Measurements from ENCODE around the gene DRC7. TPM values are rescaled to one million over a fixed set of nuclear protein-coding genes. Genes with fewer than 3 reads are reported as not detected.

Gene DRC7
- total and polyA plus RNA-seq, 2 donors from 2014 or later: 1.8 to 3.2 TPM

GRCh38 chr16:57725151-57725550 is 30.5 kb downstream of the DRC7 start:
- FAIRE-seq (no peak), DNase-seq (no peak)
- Histone ChIP-seq H3K9ac (ENCODE audit: low read length in 3 of 3) (no peak overlapping the region), H3K9me3 (ENCODE audit: control insufficient read depth in 2 of 3, insufficient read depth in 1 of 3, low read length in 3 of 3) (no peaks in the 10 kb centered on the region), H3K27me3 (ENCODE audit: control insufficient read depth, insufficient read depth, low read length) (no peaks in the 10 kb centered on the region), H3K4me3 (ENCODE audit: low read length in 3 of 3) (no peak overlapping the region), H3K27ac (ENCODE audit: low read depth in 2 of 2, low read length in 2 of 2) (no peak overlapping the region), H3K4me1 (ENCODE audit: control insufficient read depth in 2 of 3, insufficient read depth in 2 of 3, low read depth in 1 of 3, low read length in 3 of 3) (no peaks in the 10 kb centered on the region), H3K36me3 (ENCODE audit: control insufficient read depth in 2 of 3, insufficient read depth in 3 of 3, low read length in 3 of 3) (no peaks in the 10 kb centered on the region)
- no peak for TF ChIP-seq CTCF (IDR thresholded peaks at IDR 0.05; ENCODE audit: borderline replicate concordance, extremely low read depth, insufficient read depth)
- intact Hi-C loops (cut with DNase I): no loop called here

GRCh38 chr16:57725554-57725953 is 30.9 kb downstream of the DRC7 start:
- no peak overlapping the region for H3K4me3 ChIP-seq (ENCODE audit: low read length in 3 of 3)
- no peak overlapping the region for H3K27ac ChIP-seq (ENCODE audit: low read depth in 2 of 2, low read length in 2 of 2)
- H3K36me3 ChIP-seq (ENCODE audit: control insufficient read depth in 2 of 3, insufficient read depth in 3 of 3, low read length in 3 of 3): no peaks in the 10 kb centered on the region
- no peaks in the 10 kb centered on the region for H3K27me3 ChIP-seq (ENCODE audit: control insufficient read depth, insufficient read depth, low read length)
- DNase-seq (no peak), FAIRE-seq (no peak)
- no peak for TF ChIP-seq CTCF (IDR thresholded peaks at IDR 0.05; ENCODE audit: borderline replicate concordance, extremely low read depth, insufficient read depth)
- H3K9me3 ChIP-seq (ENCODE audit: control insufficient read depth in 2 of 3, insufficient read depth in 1 of 3, low read length in 3 of 3): no peaks in the 10 kb centered on the region
- intact Hi-C loops (cut with DNase I): no loop called here
- no peaks in the 10 kb centered on the region for H3K4me1 ChIP-seq (ENCODE audit: control insufficient read depth in 2 of 3, insufficient read depth in 2 of 3, low read depth in 1 of 3, low read length in 3 of 3)
- H3K9ac ChIP-seq (ENCODE audit: low read length in 3 of 3): no peak overlapping the region

- no peak for TF ChIP-seq CTCF (IDR thresholded peaks at IDR 0.05; ENCODE audit: borderline replicate concordance, extremely low read depth, insufficient read depth)
- no peaks in the 10 kb centered on the region for H3K9me3 ChIP-seq (ENCODE audit: control insufficient read depth in 2 of 3, insufficient read depth in 1 of 3, low read length in 3 of 3)
- intact Hi-C loops (cut with DNase I): no loop called here
- DNase-seq (no peak), FAIRE-seq (no peak)
- no peak overlapping the region for H3K4me3 ChIP-seq (ENCODE audit: low read length in 3 of 3)
- H3K9ac ChIP-seq (ENCODE audit: low read length in 3 of 3): no peak overlapping the region
- H3K27ac ChIP-seq (ENCODE audit: low read depth in 2 of 2, low read length in 2 of 2): no peak overlapping the region
- no peaks in the 10 kb centered on the region for H3K27me3 ChIP-seq (ENCODE audit: control insufficient read depth, insufficient read depth, low read length)
- no peaks in the 10 kb centered on the region for H3K36me3 ChIP-seq (ENCODE audit: control insufficient read depth in 2 of 3, insufficient read depth in 3 of 3, low read length in 3 of 3)
- H3K4me1 ChIP-seq (ENCODE audit: control insufficient read depth in 2 of 3, insufficient read depth in 2 of 3, low read depth in 1 of 3, low read length in 3 of 3): no peaks in the 10 kb centered on the region
These were observed 31.4 kb downstream of the DRC7 start for GRCh38 chr16:57725976-57726375.

- no peak for DNase-seq
- TF ChIP-seq CTCF (IDR thresholded peaks at IDR 0.05; ENCODE audit: borderline replicate concordance, extremely low read depth, insufficient read depth): no peak
These were observed 31.9 kb downstream of the DRC7 start for GRCh38 chr16:57726433-57726947.

More at GRCh38 chr16:57726433-57726947, 31.9 kb downstream of the DRC7 start:
- H3K27ac ChIP-seq (ENCODE audit: low read depth in 2 of 2, low read length in 2 of 2): no peak overlapping the region
- intact Hi-C loops (cut with DNase I): no loop called here
- no peak overlapping the region for H3K9ac ChIP-seq (ENCODE audit: low read length in 3 of 3)
- no peaks in the 10 kb centered on the region for H3K27me3 ChIP-seq (ENCODE audit: control insufficient read depth, insufficient read depth, low read length)
- FAIRE-seq: no peak
- no peak overlapping the region for H3K4me3 ChIP-seq (ENCODE audit: low read length in 3 of 3)
- H3K36me3 ChIP-seq (ENCODE audit: control insufficient read depth in 2 of 3, insufficient read depth in 3 of 3, low read length in 3 of 3): no peaks in the 10 kb centered on the region
- no peaks in the 10 kb centered on the region for H3K4me1 ChIP-seq (ENCODE audit: control insufficient read depth in 2 of 3, insufficient read depth in 2 of 3, low read depth in 1 of 3, low read length in 3 of 3)
- no peaks in the 10 kb centered on the region for H3K9me3 ChIP-seq (ENCODE audit: control insufficient read depth in 2 of 3, insufficient read depth in 1 of 3, low read length in 3 of 3)

Data from kidney (tissue), 14 donors.